ENCODE measurements around the gene IL36RN. TPM values are rescaled to one million over a fixed set of nuclear protein-coding genes. Genes with fewer than 3 reads are reported as not detected.

IL36RN gene
- total RNA-seq, result not detected in 2 replicates

DNA sequence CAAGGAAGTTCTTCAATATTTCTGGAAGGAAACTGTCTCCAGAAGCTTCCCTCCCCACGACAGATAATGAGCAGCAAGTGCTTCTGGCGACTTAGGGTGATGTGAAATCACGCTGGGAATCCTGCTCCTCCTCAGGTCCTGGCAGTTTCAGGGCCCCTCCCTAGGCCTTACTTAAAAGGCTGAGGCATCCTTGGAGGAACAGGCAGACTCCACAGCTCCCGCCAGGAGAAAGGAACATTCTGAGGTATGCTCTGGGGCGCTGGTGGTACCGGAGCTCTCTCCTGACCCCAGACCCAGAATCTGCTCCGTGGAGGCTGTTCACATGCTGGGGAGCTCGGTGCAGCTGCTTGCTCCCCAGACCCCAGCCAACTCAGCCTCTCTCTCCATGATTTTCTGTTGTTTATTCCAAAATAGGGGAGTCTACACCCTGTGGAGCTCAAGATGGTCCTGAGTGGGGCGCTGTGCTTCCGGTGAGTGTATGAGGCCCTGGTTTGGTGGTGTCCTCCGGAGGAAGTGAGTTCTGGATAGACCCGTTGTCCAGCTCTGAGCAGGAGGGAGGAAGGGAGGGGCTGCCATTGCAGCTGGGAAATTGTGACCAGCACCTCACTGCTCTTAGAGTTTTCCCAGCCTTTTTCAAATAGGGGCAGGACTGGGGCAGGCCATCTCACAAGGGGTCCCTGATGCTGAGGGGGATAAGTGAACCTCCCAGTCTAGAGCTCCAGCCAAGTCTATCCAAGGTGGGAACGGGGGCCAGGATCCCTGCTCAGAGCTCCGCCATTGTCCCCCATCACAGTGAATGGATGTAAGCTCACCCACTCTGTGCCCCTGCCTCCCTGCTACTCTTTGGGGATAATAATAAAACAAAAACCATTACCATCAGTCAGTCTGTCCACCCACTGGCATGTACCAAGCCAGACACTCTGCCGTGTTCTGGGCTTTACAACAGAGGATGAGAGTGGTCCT is at the start of gene IL36RN:
Gene IL36RN, plus strand, starts transcription at position 201 of the 963 bp plus-strand sequence. Its CDS starts 241 bp downstream, at position 442.
- no peak within 1 kb of the TSS for H3K4me3 ChIP-seq (ENCODE audit: low read depth, low read length)

DNA sequence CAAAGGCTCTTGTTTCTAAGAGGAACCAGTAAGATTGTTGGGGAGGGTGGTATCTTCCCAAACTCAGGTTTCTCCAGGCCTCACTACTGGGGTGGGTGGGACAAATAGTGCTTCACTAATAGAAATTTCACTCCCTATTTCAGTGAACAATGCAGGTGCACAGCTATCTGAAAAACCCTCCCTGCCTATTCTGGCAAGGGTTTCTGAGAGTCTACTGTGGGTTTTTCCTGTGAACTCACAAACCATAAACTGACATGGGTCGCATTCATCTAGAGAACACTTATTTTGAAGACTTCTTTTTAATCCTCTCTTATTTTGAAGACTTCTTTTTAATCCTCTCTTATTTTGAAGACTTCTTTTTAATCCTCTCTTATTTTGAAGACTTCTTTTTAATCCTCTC is 49.4 kb upstream of the IL36RN start:
- TF ChIP-seq, protein P1, sequence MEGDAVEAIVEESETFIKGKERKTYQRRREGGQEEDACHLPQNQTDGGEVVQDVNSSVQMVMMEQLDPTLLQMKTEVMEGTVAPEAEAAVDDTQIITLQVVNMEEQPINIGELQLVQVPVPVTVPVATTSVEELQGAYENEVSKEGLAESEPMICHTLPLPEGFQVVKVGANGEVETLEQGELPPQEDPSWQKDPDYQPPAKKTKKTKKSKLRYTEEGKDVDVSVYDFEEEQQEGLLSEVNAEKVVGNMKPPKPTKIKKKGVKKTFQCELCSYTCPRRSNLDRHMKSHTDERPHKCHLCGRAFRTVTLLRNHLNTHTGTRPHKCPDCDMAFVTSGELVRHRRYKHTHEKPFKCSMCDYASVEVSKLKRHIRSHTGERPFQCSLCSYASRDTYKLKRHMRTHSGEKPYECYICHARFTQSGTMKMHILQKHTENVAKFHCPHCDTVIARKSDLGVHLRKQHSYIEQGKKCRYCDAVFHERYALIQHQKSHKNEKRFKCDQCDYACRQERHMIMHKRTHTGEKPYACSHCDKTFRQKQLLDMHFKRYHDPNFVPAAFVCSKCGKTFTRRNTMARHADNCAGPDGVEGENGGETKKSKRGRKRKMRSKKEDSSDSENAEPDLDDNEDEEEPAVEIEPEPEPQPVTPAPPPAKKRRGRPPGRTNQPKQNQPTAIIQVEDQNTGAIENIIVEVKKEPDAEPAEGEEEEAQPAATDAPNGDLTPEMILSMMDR (conservative IDR thresholded peaks at IDR 0.05; ENCODE audit: low read depth, low read length), result no peak
- no peak overlapping the region for H3K4me3 ChIP-seq (ENCODE audit: low read depth, low read length)
- no peak for DNase-seq (ENCODE audit: low read depth)

More for the DNA sequence above, at the start of gene IL36RN:
- TF ChIP-seq, protein P1 (conservative IDR thresholded peaks at IDR 0.05; ENCODE audit: low read depth, low read length), result no peak
- no peak for DNase-seq (ENCODE audit: low read depth)

DNA sequence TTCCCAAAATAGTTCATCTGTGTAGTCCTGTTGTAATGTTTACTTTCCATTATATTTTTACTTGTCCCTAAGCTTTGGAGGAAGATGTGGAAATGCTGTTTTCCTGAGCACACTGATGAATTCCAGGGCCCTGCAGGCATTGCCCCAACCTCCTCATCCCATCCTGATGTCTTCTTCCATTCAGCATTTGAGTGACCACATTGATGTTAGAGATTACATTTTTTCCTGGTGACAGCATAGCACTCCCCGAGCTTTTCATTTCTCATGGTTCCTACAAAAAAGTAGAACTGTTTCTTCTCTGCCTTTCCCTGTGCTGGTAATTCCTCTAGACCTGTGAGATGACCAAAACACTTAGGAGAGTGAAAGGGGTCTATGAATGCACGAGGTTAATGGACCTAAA is 48.9 kb upstream of the IL36RN start:
- no peak overlapping the region for H3K4me3 ChIP-seq (ENCODE audit: low read depth, low read length)
- TF ChIP-seq, protein P1 (conservative IDR thresholded peaks at IDR 0.05; ENCODE audit: low read depth, low read length), result no peak
- no peak for DNase-seq (ENCODE audit: low read depth)

DNA sequence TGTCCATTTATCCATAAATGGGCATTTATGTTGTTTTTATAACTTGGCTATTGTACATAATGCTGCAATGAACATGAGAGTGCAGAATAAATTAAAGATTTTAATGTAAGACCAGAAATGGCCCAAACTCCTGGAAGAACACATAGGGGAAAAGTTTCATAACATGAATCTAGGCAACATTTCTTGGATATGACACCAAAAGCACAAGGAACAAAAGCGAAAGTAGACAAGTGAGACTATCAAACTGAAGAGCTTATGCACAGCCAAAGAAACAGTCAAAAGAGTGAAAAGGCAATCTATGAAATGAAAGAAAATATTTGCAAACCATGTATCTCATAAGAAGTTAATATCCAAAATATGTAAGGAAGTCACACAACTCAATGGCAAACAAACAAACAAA is 47.9 kb upstream of the IL36RN start:
- TF ChIP-seq, protein P1 (conservative IDR thresholded peaks at IDR 0.05; ENCODE audit: low read depth, low read length), result no peak
- no peak for DNase-seq (ENCODE audit: low read depth)
- H3K4me3 ChIP-seq (ENCODE audit: low read depth, low read length), result no peak overlapping the region

DNA sequence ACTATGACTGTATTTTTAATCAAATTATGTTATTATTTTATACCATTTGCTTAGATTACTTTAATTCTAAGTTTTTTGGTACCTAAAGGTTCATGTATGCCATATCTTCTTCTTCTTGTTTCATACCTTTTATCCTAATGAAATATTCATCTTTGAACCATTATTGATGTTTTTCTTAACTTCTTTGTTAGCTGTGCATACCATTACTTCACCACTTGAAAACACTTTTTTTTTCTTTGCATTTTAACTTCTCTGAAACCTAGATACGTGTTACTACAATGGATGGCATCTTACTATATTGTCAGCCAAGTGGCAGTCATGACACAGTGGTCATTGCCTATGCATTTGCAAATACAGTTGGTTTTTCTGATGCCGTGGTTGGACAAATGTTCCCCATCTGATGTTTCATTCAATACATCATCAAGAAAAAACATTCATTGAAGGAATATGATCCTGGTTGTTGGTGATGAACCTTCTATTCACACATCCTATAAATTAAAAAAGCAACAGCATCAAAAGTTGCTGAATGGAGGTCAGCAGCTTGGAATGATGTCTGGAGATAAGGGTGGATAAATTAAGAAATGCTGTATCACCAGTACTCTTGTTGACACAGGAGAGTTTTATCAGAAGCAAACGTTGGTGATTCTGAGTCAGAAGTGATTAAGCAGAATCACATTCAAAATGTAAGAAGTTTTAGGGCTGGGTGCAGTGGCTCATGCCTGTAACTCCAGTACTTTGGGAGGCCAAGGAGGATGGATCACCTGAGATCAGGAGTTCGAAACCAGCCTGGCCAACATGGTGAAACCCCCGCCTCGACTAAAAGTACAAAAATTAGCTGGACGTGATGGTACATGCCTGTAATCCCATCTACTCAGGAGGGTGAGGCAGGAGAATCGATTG is 46.3 kb upstream of the IL36RN start:
- H3K4me3 ChIP-seq (ENCODE audit: low read depth, low read length), result no peak overlapping the region
- TF ChIP-seq, protein P1 (conservative IDR thresholded peaks at IDR 0.05; ENCODE audit: low read depth, low read length), result no peak
- no peak for DNase-seq (ENCODE audit: low read depth)

DNA sequence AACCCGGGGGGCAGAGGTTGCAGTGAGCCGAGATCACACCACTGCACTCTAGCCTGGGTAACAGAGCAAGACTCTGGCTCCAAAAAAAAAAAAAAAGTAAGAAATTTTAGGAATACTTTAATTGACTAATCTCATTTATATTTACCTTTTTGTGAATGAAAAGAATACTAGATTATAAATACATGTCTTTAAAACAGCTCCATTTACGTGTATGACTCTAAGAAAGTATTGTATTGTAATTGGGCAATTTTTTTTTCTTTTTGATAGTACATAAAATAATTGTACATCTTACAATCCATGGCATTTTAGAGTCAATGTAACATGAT is 45.7 kb upstream of the IL36RN start:
- TF ChIP-seq, protein P1 (conservative IDR thresholded peaks at IDR 0.05; ENCODE audit: low read depth, low read length), result no peak
- no peak overlapping the region for H3K4me3 ChIP-seq (ENCODE audit: low read depth, low read length)
- no peak for DNase-seq (ENCODE audit: low read depth)
